Panc1 (cell line): ENCODE data around the gene DHCR7.

Source experiments
- CTCF ChIP-seq: fragments of 450-650 bp; IDR thresholded peaks from 2 replicates; pipeline ENCODE4 v1.5.1; 2017; ENCODE audit warnings: mild to moderate bottlenecking
- POLR2AphosphoS5 ChIP-seq: IDR thresholded peaks from 2 replicates; pipeline ENCODE4 v1.6.1; 2012; ENCODE audit warnings: mild to moderate bottlenecking, low read depth, low read length, moderate library complexity
- REST ChIP-seq, 2 experiments: IDR thresholded peaks; 2 replicates each; pipeline ENCODE4 v1.6.1; 2011 to 2012; ENCODE audit warnings: low read depth in 2 of 2, control low read depth in 1 of 2, low read length in 1 of 2, mild to moderate bottlenecking in 1 of 2, moderate library complexity in 1 of 2; ENCODE audit not compliant: insufficient read depth in 1 of 2
- SIN3A ChIP-seq: IDR thresholded peaks from 2 replicates; pipeline ENCODE4 v1.6.1; 2012; ENCODE audit warnings: low read depth, mild to moderate bottlenecking, low read length, moderate library complexity, borderline replicate concordance; ENCODE audit not compliant: insufficient read depth
- TCF7L2 ChIP-seq: IDR thresholded peaks from 2 replicates; pipeline ENCODE4 v1.6.1; 2011; ENCODE audit warnings: mild to moderate bottlenecking, low read depth, low read length, inconsistent platforms

GRCh38 chr11:71485063-71485399 is 36.8 kb upstream of the DHCR7 start:
- TF ChIP-seq CTCF = no peak
- no peak for TF ChIP-seq REST (IDR thresholded peaks at IDR 0.05; ENCODE audit: insufficient read depth in 1 of 2, low read depth in 2 of 2, low read length in 1 of 2)
- no peak for TF ChIP-seq SIN3A
- no peak for TF ChIP-seq POLR2AphosphoS5
- TF ChIP-seq TCF7L2 = no peak
